ENCODE results near the gene LAMA5. TPM values are rescaled to one million over a fixed set of nuclear protein-coding genes. Genes with fewer than 3 reads are reported as not detected.

Gene LAMA5
- total RNA-seq, 4 donors from 2014 or later: 93.9 to 179 (median 117) TPM

- Histone ChIP-seq H3K27me3 (no peaks in the 10 kb centered on the region), H3K36me3 (peaks cover 66% of the 10 kb centered on the region in 2 donors), H3K27ac (no peak overlapping the region), H3K4me1 (peaks cover 19 to 23% of the 10 kb centered on the region in 2 donors), H3K4me3 (replicated peaks in 1 of 3) (no peak overlapping the region), H3K9me3 (no peaks in the 10 kb centered on the region)
- no peak for DNase-seq
- intact Hi-C loops (cut with DNase I): loop anchor here (10.0 kb wide), 1 partner anchor 187 kb away; no protein-coding TSS in a partner anchor
- 82 to 91% methylated on average over 17 to 29 of the region's 42 CpGs for WGBS, 2 donors
- no peak for TF ChIP-seq CTCF (IDR thresholded peaks at IDR 0.05)
- no peak for TF ChIP-seq POLR2A (IDR thresholded peaks at IDR 0.05)
These were observed 59.6 kb downstream of the LAMA5 start for GRCh38 chr20:62307226-62308101.

GRCh38 chr20:62306414-62307187 is 60.5 kb downstream of the LAMA5 start:
- H3K27ac ChIP-seq: no peak overlapping the region
- H3K4me3 ChIP-seq (replicated peaks in 1 of 3): no peak overlapping the region
- H3K4me1 ChIP-seq: peaks cover 19 to 23% of the 10 kb centered on the region in 2 donors
- no peaks in the 10 kb centered on the region for H3K27me3 ChIP-seq
- DNase-seq: no peak
- intact Hi-C loops (cut with DNase I): loop anchor here (10.0 kb wide), 1 partner anchor 188 kb away; no protein-coding TSS in a partner anchor
- TF ChIP-seq CTCF (IDR thresholded peaks at IDR 0.05) (no peak), POLR2A (IDR thresholded peaks at IDR 0.05) (no peak)
- WGBS, 2 donors: 88 to 91% methylated on average over 14 to 23 of the region's 27 CpGs
- H3K36me3 ChIP-seq: peaks cover 57% of the 10 kb centered on the region in 2 donors
- no peaks in the 10 kb centered on the region for H3K9me3 ChIP-seq

GRCh38 chr20:62305765-62306413 is 61.2 kb downstream of the LAMA5 start:
- TF ChIP-seq CTCF (IDR thresholded peaks at IDR 0.05) (no peak), POLR2A (IDR thresholded peaks at IDR 0.05) (no peak)
- H3K4me1 ChIP-seq: peaks cover 19 to 23% of the 10 kb centered on the region in 2 donors
- H3K4me3 ChIP-seq (replicated peaks in 1 of 3): no peak overlapping the region
- no peak for DNase-seq
- WGBS, 2 donors: 90 to 92% methylated on average over 14 to 33 of the region's 33 CpGs
- H3K9me3 ChIP-seq: no peaks in the 10 kb centered on the region
- no peaks in the 10 kb centered on the region for H3K27me3 ChIP-seq
- no peak overlapping the region for H3K27ac ChIP-seq
- intact Hi-C loops (cut with DNase I): loop anchor here (10.0 kb wide), 1 partner anchor 189 kb away; no protein-coding TSS in a partner anchor
- H3K36me3 ChIP-seq: peaks cover 50% of the 10 kb centered on the region in 2 donors

GRCh38 chr20:62305149-62305764 is 61.9 kb downstream of the LAMA5 start:
- H3K36me3 ChIP-seq: peaks cover 44% of the 10 kb centered on the region in 2 donors
- H3K27me3 ChIP-seq: no peaks in the 10 kb centered on the region
- DNase-seq: peak; percentile 65 to 67
- H3K9me3 ChIP-seq: no peaks in the 10 kb centered on the region
- peaks cover 19 to 23% of the 10 kb centered on the region in 2 donors for H3K4me1 ChIP-seq
- H3K27ac ChIP-seq: no peak overlapping the region
- H3K4me3 ChIP-seq (replicated peaks in 1 of 3): no peak overlapping the region
- intact Hi-C loops (cut with DNase I): loop anchor here (10.0 kb wide), 1 partner anchor 190 kb away; no protein-coding TSS in a partner anchor
- 76 to 78% methylated on average over 15 to 18 of the region's 18 CpGs for WGBS, 2 donors
- TF ChIP-seq POLR2A (IDR thresholded peaks at IDR 0.05) (no peak), CTCF (IDR thresholded peaks at IDR 0.05) (no peak)

Data from thyroid gland (tissue), 4 donors.